Neural cell (in vitro differentiated cells): ENCODE results near the gene EIF4A3. TPM values are rescaled to one million over a fixed set of nuclear protein-coding genes. Genes with fewer than 3 reads are reported as not detected.

Source experiments
- H2AFZ ChIP-seq: fragments of 200-600, 300-800 bp; sonication (generic), shearing (Covaris generic); 2 replicates; pipeline ENCODE4 v1.6.0; 2014; ENCODE audit warnings: low read depth, mild to moderate bottlenecking, antibody characterized with exemption, low read length, moderate library complexity
- H3F3A ChIP-seq: fragments of 200-600 bp; shearing (Covaris generic); 2 replicates; pipeline ENCODE4 v1.6.1; 2016; ENCODE audit warnings: mild to moderate bottlenecking, moderate library complexity, mixed read lengths, antibody characterized with exemption, low read length; ENCODE audit not compliant: insufficient read depth, poor library complexity, severe bottlenecking
- H3K27ac ChIP-seq: fragments of 200-600, 300-800 bp; sonication (generic), shearing (Covaris generic); 2 replicates; pipeline ENCODE4 v1.5.1; 2014; ENCODE audit warnings: mild to moderate bottlenecking, low read length, moderate library complexity
- H3K27me3 ChIP-seq: fragments of 300-800, 200-600 bp; sonication (generic), shearing (Covaris generic); 2 replicates; pipeline ENCODE4 v1.6.0; 2014; ENCODE audit warnings: mild to moderate bottlenecking, low read depth, low read length, moderate library complexity; ENCODE audit not compliant: insufficient read depth
- H3K36me3 ChIP-seq: fragments of 300-800, 200-600 bp; sonication (generic), shearing (Covaris generic); 2 replicates; pipeline ENCODE4 v1.5.1; 2014; ENCODE audit warnings: mild to moderate bottlenecking, antibody characterized with exemption, low read length, moderate library complexity; ENCODE audit not compliant: insufficient read depth
- H3K4me2 ChIP-seq: fragments of 300-800, 200-600 bp; sonication (generic), shearing (Covaris generic); 2 replicates; pipeline ENCODE4 v1.6.0; 2014; ENCODE audit warnings: mild to moderate bottlenecking, low read length
- H3K4me3 ChIP-seq: fragments of 300-800, 200-600 bp; sonication (generic), shearing (Covaris generic); 2 replicates; pipeline ENCODE4 v1.5.1; 2014; ENCODE audit warnings: mild to moderate bottlenecking, low read length, moderate library complexity
- H3K79me2 ChIP-seq: fragments of 200-600 bp; shearing (Covaris generic); replicated peaks from 2 replicates; pipeline ENCODE4 v1.6.0; 2014; ENCODE audit warnings: mild to moderate bottlenecking, low read length, moderate library complexity; ENCODE audit not compliant: insufficient read depth
- H3K9ac ChIP-seq: fragments of 300-800, 200-600 bp; sonication (generic), shearing (Covaris generic); 2 replicates; pipeline ENCODE4 v1.6.1; 2016; ENCODE audit warnings: mild to moderate bottlenecking, low read length, mixed read lengths
- H3K9me2 ChIP-seq: fragments of 200-600 bp; shearing (Covaris generic); 2 replicates; pipeline ENCODE4 v1.6.1; 2016; ENCODE audit warnings: mild to moderate bottlenecking, low read length, mixed read lengths; ENCODE audit not compliant: insufficient read depth
- H3K9me3 ChIP-seq: fragments of 200-600, 300-800 bp; sonication (generic), shearing (Covaris generic); 2 replicates; pipeline ENCODE4 v1.6.1; 2016; ENCODE audit warnings: mild to moderate bottlenecking, mixed run types, low read length, moderate library complexity, mixed read lengths
- H4K20me1 ChIP-seq: fragments of 200-600 bp; shearing (Covaris generic); 2 replicates; pipeline ENCODE4 v1.6.1; 2016; ENCODE audit warnings: mild to moderate bottlenecking, mixed run types; ENCODE audit not compliant: insufficient read depth
- CTCF ChIP-seq: fragments of 450-650 bp; IDR thresholded peaks from 2 replicates; pipeline ENCODE4 v1.5.1; 2014; ENCODE audit warnings: antibody characterized with exemption, mild to moderate bottlenecking, moderate library complexity; ENCODE audit not compliant: poor library complexity, severe bottlenecking
- EP300 ChIP-seq: fragments of 450-650 bp; conservative IDR thresholded peaks from 2 replicates; pipeline ENCODE4 v1.6.1; 2014; ENCODE audit warnings: antibody characterized with exemption, mild to moderate bottlenecking, moderate library complexity; ENCODE audit not compliant: poor library complexity, severe bottlenecking
- EZH2 ChIP-seq: fragments of 200-600, 300-800 bp; shearing (Covaris generic), sonication (generic); IDR thresholded peaks from 2 replicates; pipeline ENCODE4 v1.6.1; 2014; ENCODE audit warnings: antibody characterized with exemption, low read length, borderline replicate concordance, mild to moderate bottlenecking; ENCODE audit not compliant: insufficient read depth, poor library complexity, severe bottlenecking
- MXI1 ChIP-seq: fragments of 450-650 bp; conservative IDR thresholded peaks from 2 replicates; pipeline ENCODE4 v1.6.1; 2014; ENCODE audit warnings: antibody characterized with exemption, mild to moderate bottlenecking; ENCODE audit not compliant: poor library complexity, severe bottlenecking
- POLR2AphosphoS5 ChIP-seq: IDR thresholded peaks from 2 replicates; pipeline ENCODE4 v1.6.1; 2012
- RAD21 ChIP-seq: fragments of 450-650 bp; conservative IDR thresholded peaks from 2 replicates; pipeline ENCODE4 v1.6.1; 2014; ENCODE audit warnings: antibody characterized with exemption, mild to moderate bottlenecking, moderate library complexity
- REST ChIP-seq: IDR thresholded peaks from 2 replicates; pipeline ENCODE4 v1.6.1; 2012; ENCODE audit warnings: borderline replicate concordance
- SMC3 ChIP-seq: fragments of 450-650 bp; conservative IDR thresholded peaks from 2 replicates; pipeline ENCODE4 v1.6.1; 2014; ENCODE audit warnings: antibody characterized with exemption, mild to moderate bottlenecking, moderate library complexity; ENCODE audit not compliant: poor library complexity
- TAF1 ChIP-seq: IDR thresholded peaks from 2 replicates; pipeline ENCODE4 v1.6.1; 2012; ENCODE audit warnings: low read depth
- polyA plus RNA-seq: library from polyadenylated mRNA; depleted of rRNA; stranded (reverse); fragments of >200 nt; gene quantifications from 2 replicates; pipeline ENCODE4 v1.2.3, GENCODE V29; 2014

EIF4A3 gene
- polyA plus RNA-seq, 1 donor from 2014 or later: 109 TPM

GRCh38 chr17:80106176-80106575, 40.8 kb downstream of the EIF4A3 start:
- H3K4me3 ChIP-seq: no peak overlapping the region
- H3K79me2 ChIP-seq: peaks cover 9% of the 10 kb centered on the region
- H3K27ac ChIP-seq: no peak overlapping the region
- no peaks in the 10 kb centered on the region for H3K9me3 ChIP-seq
- H3K9ac ChIP-seq: no peak overlapping the region
- H3F3A ChIP-seq: no peaks in the 10 kb centered on the region
- H3K27me3 ChIP-seq: no peaks in the 10 kb centered on the region
- no peaks in the 10 kb centered on the region for H3K36me3 ChIP-seq
- no peaks in the 10 kb centered on the region for H3K9me2 ChIP-seq
- H3K4me2 ChIP-seq: no peak overlapping the region
- no peak overlapping the region for H2AFZ ChIP-seq
- H4K20me1 ChIP-seq: no peaks in the 10 kb centered on the region
- no peak for TF ChIP-seq REST
- no peak for TF ChIP-seq POLR2AphosphoS5
- no peak for TF ChIP-seq RAD21
- no peak for TF ChIP-seq EZH2
- TF ChIP-seq SMC3: no peak
- TF ChIP-seq CTCF: no peak
- TF ChIP-seq EP300: no peak
- TF ChIP-seq TAF1: no peak
- TF ChIP-seq MXI1: no peak

- H2AFZ ChIP-seq: no peak overlapping the region
- H3F3A ChIP-seq: no peaks in the 10 kb centered on the region
- no peaks in the 10 kb centered on the region for H4K20me1 ChIP-seq
- H3K27me3 ChIP-seq: no peaks in the 10 kb centered on the region
- no peak for TF ChIP-seq TAF1
- no peak for TF ChIP-seq SMC3
- no peak for TF ChIP-seq EP300
- no peak for TF ChIP-seq RAD21
- no peak for TF ChIP-seq REST
- TF ChIP-seq CTCF: no peak
- TF ChIP-seq EZH2: no peak
- no peak for TF ChIP-seq MXI1
- TF ChIP-seq POLR2AphosphoS5: no peak
- no peak overlapping the region for H3K27ac ChIP-seq
- no peaks in the 10 kb centered on the region for H3K9me3 ChIP-seq
- H3K4me3 ChIP-seq: no peak overlapping the region
- no peaks in the 10 kb centered on the region for H3K9me2 ChIP-seq
- H3K9ac ChIP-seq: no peak overlapping the region
- peaks cover 9% of the 10 kb centered on the region for H3K79me2 ChIP-seq
- H3K36me3 ChIP-seq: no peaks in the 10 kb centered on the region
- no peak overlapping the region for H3K4me2 ChIP-seq
Observed at GRCh38 chr17:80105762-80106161, 41.2 kb downstream of the EIF4A3 start.
